ENCODE measurements around the gene ZNHIT2.

The ZNHIT2 gene

DNA sequence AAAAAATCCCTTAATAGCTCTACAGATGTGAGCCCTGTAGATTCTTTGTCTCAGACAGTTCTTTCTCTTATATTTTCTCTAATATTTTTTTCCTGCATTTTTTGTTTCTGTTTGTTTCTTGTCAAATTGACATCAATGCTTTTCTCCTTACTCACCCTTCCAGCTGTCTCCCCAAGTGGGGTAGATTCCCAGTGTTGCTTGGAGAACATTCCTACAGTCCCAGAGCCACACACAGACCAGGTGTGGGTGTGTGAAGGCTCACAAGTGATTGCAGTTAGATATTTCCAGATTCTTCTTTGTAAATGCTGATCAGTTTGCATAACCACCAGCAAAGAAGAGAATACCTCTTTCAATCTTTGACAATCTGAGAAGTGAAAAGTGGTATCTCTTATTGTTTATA, 14.0 kb downstream of the ZNHIT2 start:
- no peak for DNase-seq (ENCODE audit: low spot score)

DNA sequence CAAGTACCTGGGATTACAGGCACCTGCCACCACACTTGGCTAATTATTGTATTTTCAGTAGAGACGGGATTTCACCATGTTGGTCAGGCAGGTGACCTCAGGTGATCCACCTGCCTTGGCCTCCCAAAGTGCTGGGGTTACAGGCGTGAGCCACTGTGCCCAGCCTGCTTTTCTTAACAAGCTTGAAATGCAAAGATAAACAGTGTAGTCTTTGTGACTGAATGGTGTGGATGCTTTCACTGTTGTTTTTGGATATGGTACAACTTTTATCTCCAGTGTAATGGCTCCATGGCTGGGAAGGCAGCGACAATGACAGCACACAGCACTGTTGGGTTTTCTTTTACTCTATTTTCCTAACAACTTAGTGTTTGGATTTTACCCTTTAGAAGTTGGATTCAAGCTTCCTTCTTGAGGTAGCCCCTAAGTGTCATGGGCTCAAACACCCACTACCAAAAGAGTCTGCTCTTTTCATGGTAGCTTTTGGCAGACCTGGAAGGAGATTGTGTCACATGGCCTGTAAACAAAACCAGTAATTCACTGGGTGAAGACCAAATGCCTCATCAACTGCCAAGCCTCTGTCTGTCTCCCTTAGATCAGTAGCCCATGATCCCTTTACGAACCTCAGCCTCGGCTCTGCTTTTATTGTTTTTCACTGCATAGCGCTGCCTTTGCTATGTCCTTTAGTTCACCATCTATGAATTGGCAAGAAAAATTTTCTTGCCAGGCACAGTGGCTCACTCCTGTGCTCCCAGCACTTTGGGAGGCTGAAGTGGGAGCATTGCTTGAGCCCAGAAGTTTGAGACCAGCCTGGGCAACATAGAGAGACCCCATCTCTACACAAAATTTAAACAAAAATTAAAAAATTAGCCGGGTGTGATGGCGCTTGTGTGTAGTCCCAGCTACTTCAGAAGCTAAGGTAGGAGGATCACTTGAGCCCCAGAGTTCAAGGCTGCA, 15.1 kb downstream of the ZNHIT2 start:
- peak; percentile 88 for DNase-seq (ENCODE audit: low spot score)

GRCh38 chr11:65100674-65101350, 16.7 kb downstream of the ZNHIT2 start:
- DNase-seq (ENCODE audit: low spot score), result no peak

GRCh38 chr11:65096926-65097325, 20.6 kb downstream of the ZNHIT2 start:
- no peak for DNase-seq (ENCODE audit: low spot score)

GRCh38 chr11:65095974-65096806, 21.3 kb downstream of the ZNHIT2 start, which contains the start of gene VPS51:
VPS51 (plus strand) TSS chr11:65096214; CDS start chr11:65096251, 37 bp downstream.
- peak; percentile 90 for DNase-seq (ENCODE audit: low spot score)

- no peak for DNase-seq (ENCODE audit: low spot score)
Observed at GRCh38 chr11:65095427-65095826, 22.1 kb downstream of the ZNHIT2 start.

DNA sequence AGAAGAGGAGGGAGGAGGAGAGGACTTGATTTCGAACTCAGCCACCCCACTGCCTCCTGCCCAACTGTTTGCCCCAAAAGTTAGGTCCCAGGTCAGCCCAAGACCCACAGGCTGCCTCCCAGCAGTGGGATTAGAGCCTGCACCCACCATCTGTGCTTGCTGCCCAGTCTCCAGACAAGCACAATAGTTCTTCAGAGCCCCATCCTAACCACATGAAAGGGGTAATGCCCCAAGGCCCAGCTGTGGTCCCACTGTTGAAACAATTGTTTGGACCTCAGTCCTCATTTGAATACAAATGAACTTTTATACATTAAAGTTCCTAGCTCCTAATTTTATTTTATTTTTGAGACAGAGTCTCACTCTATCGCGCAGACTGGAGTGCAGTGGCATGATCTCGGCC, 26.9 kb downstream of the ZNHIT2 start:
- DNase-seq (ENCODE audit: low spot score), result peak; percentile 86

DNA sequence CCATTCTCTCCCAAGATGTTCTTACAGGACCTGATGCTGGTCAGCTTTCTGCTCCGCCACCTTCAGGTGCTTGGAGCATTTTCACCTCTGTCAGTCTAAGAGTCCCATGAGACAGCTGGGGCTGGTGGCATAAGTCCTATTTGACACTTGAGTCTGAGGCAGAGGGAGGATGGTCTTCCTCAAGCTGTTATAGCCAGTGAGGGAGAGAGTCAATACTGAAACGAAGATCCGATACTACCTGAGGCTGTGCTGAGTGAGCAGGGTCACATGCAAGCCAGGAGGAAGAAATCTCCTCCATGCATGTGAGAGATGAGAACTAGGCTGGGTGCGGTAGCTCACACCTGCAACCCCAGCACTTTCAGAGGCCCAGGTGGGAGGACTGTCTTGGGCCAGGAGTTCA, 27.9 kb downstream of the ZNHIT2 start:
- no peak for DNase-seq (ENCODE audit: low spot score)

DNA sequence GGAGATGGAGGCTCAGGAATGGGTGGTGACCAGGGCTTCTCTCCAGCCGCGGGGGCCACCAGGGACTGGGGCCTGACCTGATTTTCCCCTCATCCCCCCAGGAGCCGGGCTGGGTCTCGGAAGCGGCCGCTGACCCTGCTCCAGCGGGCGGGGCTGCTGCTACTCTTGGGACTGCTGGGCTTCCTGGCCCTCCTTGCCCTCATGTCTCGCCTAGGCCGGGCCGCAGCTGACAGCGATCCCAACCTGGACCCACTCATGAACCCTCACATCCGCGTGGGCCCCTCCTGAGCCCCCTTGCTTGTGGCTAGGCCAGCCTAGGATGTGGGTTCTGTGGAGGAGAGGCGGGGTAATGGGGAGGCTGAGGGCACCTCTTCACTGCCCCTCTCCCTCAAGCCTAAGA, 29.7 kb downstream of the ZNHIT2 start:
- DNase-seq (ENCODE audit: low spot score), result no peak

- no peak for DNase-seq (ENCODE audit: low spot score)
Observed at GRCh38 chr11:65087216-65087615, 30.3 kb downstream of the ZNHIT2 start.

- no peak for DNase-seq (ENCODE audit: low spot score)
Observed at GRCh38 chr11:65086809-65087208, 30.7 kb downstream of the ZNHIT2 start.

DNA sequence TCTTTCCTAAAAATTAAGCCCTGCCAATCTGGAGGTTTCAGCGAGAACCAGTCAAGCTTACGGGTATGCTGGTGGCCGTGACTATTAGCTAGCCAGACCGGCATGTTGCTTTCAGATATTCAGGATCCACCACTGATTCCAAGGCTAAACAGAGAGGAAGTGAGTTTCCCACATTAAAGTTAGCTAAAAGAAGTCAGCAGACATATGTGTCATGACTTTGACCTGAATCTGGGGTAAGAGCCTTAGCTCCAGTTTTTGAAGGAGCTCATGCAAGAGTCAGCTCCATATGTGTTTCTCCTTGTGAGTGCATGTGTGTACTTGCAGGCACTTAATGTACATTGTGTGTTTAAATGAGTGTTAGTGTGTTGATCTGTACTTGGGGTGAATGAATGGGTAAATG, 32.1 kb downstream of the ZNHIT2 start:
- DNase-seq (ENCODE audit: low spot score), result no peak

DNA sequence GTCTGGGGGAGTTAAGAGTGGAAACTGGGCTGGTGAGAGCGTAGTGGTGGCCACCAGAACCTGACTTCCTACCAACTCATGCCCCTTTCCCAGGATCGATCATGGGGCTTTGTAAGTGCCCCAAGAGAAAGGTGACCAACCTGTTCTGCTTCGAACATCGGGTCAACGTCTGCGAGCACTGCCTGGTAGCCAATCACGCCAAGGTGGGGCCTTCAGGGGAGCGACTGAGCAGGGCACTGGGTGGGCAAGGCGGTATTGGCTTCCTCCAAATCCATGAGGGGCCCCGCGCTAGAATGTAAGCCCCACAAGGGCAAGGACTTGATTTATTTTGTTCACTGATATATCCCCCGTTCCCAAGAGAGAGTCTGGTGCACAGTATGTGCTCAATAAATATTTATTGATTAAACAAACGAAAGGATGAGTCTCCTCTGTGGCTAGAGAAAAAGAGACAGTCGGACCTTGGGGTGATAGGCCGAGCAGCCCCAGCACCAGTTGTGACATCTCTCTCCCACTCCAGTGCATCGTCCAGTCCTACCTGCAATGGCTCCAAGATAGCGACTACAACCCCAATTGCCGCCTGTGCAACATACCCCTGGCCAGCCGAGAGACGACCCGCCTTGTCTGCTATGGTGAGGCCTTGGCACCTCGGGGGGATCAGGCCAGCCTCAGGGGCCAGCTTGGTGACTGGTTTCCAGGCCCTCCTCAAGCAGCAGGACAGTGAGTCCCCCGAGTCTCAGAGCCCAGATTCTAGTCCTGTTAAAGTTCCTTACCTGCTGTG, 32.7 kb downstream of the ZNHIT2 start:
- DNase-seq (ENCODE audit: low spot score), result no peak

GRCh38 chr11:65083834-65084597, 33.5 kb downstream of the ZNHIT2 start, which contains the start of the genes CDCA5 and ZFPL1:
CDCA5 (minus strand) TSS chr11:65084040; CDS start chr11:65083978, 62 bp downstream.
ZFPL1 (plus strand) TSS chr11:65084222; CDS start chr11:65084699, 477 bp downstream.
- DNase-seq (ENCODE audit: low spot score), result peak; percentile 92

DNA sequence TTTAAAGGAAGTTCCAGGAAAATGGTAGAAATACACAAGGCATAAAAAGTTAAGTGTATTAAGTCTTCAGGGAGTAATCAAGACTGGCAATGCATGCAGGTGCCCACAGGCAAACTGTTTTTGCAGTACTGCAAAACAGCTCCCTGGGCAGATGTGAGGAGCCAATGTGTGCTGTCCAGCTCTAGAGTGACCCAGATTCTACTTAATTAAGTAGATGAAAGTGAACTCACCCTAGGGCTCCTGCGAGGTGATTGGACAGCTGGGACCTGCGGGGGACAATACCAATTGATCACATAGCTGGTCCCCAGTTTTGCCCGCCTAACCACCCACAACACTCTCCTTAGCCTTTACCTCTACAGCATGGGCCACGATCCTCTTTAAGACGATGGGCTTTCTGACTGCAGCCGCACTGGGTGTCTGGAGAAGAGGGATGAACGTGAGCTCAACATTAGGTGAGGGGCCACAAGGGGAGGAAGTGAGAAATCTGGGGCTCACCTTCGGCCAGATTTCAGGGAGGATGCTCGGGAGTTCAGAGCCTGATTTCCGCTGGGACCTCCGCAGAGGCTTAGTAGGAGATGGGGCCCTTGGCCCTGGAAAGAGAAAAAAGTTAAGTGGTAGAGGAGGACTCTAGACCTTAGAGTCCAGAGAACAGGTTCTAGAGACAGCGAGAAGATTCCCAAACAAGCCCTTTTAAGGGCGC, 34.2 kb downstream of the ZNHIT2 start:
- no peak for DNase-seq (ENCODE audit: low spot score)

DNA sequence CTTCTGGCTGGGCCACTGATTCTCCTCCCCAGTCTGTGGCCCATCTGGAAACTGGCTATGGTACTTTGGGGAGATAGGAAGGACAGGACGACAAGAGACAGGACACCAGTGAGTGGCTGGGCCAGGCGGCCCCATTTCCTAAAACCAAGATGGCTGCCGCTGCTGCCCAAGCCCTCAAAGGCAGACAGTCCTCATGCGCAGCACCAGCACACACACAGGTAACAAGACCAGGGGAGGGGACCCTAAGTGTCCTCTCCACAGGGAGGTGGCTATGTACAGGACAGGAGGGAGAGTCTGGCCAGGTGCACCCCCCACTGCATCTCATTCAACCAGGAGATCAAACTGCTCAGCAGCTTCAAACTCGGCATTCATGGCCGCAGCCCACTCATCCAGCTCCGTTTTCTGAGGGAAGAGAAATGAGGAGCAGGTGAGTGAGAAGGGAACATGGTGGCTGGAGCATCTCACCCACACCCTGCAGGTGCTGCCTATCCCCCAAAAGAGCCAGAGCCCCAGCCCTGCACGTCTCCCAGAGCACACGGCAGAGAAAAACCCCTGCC, 38.6 kb downstream of the ZNHIT2 start:
- DNase-seq (ENCODE audit: low spot score), result no peak

GRCh38 chr11:65078151-65078550, 39.4 kb downstream of the ZNHIT2 start:
- no peak for DNase-seq (ENCODE audit: low spot score)

DNA sequence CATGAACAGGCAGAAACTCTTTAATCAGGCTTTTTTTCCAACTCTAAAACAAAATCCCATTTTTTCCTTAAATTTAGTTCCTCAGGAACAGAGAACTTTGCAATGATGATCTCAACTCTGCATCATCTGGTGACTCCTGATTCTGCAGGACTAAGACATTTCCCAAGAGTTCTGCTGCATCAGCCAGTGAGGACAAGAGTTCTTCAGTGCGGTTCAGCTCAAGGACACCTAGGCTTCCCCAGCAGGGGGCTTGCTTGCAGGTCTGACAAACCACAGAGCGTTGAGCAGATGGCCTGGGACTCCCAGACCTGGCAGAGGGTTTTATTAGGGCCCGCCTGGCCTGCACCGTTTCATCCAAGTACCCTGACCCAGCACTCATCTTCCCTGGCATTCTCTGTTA, 40.0 kb downstream of the ZNHIT2 start:
- no peak for DNase-seq (ENCODE audit: low spot score)

- no peak for DNase-seq (ENCODE audit: low spot score)
Observed at GRCh38 chr11:65072631-65072966, 44.9 kb downstream of the ZNHIT2 start.

Measured in globus pallidus (tissue), 1 donor.